ENCODE data around the gene GNPTG.

DNA sequence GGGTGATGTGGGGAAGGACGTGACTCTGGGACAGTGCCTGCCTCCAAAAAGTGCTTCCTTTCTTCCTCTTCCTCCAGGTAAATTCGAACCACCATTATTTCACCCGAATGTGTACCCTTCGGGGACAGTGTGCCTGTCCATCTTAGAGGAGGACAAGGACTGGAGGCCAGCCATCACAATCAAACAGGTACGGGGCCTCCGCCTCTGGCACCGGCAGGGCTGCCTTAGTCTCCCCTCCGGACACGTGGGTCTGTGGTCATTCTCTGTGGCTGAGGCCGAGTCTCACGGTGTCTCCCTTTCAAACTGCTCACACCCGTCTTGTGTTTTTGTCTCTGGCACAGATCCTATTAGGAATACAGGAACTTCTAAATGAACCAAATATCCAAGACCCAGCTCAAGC lies 31.6 kb upstream of the GNPTG start:
- TF ChIP-seq, protein P1, sequence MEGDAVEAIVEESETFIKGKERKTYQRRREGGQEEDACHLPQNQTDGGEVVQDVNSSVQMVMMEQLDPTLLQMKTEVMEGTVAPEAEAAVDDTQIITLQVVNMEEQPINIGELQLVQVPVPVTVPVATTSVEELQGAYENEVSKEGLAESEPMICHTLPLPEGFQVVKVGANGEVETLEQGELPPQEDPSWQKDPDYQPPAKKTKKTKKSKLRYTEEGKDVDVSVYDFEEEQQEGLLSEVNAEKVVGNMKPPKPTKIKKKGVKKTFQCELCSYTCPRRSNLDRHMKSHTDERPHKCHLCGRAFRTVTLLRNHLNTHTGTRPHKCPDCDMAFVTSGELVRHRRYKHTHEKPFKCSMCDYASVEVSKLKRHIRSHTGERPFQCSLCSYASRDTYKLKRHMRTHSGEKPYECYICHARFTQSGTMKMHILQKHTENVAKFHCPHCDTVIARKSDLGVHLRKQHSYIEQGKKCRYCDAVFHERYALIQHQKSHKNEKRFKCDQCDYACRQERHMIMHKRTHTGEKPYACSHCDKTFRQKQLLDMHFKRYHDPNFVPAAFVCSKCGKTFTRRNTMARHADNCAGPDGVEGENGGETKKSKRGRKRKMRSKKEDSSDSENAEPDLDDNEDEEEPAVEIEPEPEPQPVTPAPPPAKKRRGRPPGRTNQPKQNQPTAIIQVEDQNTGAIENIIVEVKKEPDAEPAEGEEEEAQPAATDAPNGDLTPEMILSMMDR (IDR thresholded peaks at IDR 0.05): no peak
- TF ChIP-seq, protein P2, sequence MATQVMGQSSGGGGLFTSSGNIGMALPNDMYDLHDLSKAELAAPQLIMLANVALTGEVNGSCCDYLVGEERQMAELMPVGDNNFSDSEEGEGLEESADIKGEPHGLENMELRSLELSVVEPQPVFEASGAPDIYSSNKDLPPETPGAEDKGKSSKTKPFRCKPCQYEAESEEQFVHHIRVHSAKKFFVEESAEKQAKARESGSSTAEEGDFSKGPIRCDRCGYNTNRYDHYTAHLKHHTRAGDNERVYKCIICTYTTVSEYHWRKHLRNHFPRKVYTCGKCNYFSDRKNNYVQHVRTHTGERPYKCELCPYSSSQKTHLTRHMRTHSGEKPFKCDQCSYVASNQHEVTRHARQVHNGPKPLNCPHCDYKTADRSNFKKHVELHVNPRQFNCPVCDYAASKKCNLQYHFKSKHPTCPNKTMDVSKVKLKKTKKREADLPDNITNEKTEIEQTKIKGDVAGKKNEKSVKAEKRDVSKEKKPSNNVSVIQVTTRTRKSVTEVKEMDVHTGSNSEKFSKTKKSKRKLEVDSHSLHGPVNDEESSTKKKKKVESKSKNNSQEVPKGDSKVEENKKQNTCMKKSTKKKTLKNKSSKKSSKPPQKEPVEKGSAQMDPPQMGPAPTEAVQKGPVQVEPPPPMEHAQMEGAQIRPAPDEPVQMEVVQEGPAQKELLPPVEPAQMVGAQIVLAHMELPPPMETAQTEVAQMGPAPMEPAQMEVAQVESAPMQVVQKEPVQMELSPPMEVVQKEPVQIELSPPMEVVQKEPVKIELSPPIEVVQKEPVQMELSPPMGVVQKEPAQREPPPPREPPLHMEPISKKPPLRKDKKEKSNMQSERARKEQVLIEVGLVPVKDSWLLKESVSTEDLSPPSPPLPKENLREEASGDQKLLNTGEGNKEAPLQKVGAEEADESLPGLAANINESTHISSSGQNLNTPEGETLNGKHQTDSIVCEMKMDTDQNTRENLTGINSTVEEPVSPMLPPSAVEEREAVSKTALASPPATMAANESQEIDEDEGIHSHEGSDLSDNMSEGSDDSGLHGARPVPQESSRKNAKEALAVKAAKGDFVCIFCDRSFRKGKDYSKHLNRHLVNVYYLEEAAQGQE (IDR thresholded peaks at IDR 0.05; ENCODE audit: low read depth, low read length): no peak
- TF ChIP-seq CHD2 (IDR thresholded peaks at IDR 0.05; ENCODE audit: low read length, partially characterized antibody) (no peak), TAF1 (IDR thresholded peaks at IDR 0.05; ENCODE audit: borderline replicate concordance, low read depth, low read length) (no peak), ELF1 (IDR thresholded peaks at IDR 0.05) (no peak), SIN3A (IDR thresholded peaks at IDR 0.05; ENCODE audit: borderline replicate concordance, low read depth, low read length) (no peak), SMC3 (IDR thresholded peaks at IDR 0.05; ENCODE audit: low read depth, low read length) (no peak), POLR2AphosphoS5 (IDR thresholded peaks at IDR 0.05; ENCODE audit: low read depth, low read length) (no peak), EP300 (IDR thresholded peaks at IDR 0.05; ENCODE audit: borderline replicate concordance in 1 of 2, low read depth in 1 of 2, low read length in 1 of 2) (no peak), RAD21 (IDR thresholded peaks at IDR 0.05; ENCODE audit: low read length) (no peak), EZH2phosphoT487 (IDR thresholded peaks at IDR 0.05; ENCODE audit: borderline replicate concordance, low read depth) (no peak)
- TF ChIP-seq, protein P3, sequence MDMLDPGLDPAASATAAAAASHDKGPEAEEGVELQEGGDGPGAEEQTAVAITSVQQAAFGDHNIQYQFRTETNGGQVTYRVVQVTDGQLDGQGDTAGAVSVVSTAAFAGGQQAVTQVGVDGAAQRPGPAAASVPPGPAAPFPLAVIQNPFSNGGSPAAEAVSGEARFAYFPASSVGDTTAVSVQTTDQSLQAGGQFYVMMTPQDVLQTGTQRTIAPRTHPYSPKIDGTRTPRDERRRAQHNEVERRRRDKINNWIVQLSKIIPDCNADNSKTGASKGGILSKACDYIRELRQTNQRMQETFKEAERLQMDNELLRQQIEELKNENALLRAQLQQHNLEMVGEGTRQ (IDR thresholded peaks at IDR 0.05; ENCODE audit: borderline replicate concordance, low read depth, low read length): no peak
- TF ChIP-seq, protein P4, sequence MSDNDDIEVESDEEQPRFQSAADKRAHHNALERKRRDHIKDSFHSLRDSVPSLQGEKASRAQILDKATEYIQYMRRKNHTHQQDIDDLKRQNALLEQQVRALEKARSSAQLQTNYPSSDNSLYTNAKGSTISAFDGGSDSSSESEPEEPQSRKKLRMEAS (IDR thresholded peaks at IDR 0.05; ENCODE audit: low read depth): no peak
